Pancreas (tissue), 10 donors: ENCODE data around the gene FUT2. TPM values are rescaled to one million over a fixed set of nuclear protein-coding genes. Genes with fewer than 3 reads are reported as not detected.

Source experiments
- ATAC-seq, 4 donors: fragments of 200-7000 bp; cut with Tn5 transposase; one replicate each; pipeline versions ENCODE4 v1.8.0 to v1.9.1; 2020; ENCODE audit warnings: mild to moderate bottlenecking in 4 of 4, moderate library complexity in 4 of 4
- DNase-seq, 6 donors: peaks; one replicate each; pipeline ENCODE4 v3.0.0-alpha.2; 2020
- FAIRE-seq: peaks from 2 replicates; lab custom pipeline; 2012; peaks lifted over from hg19 to GRCh38; lab: Jason Lieb, UNC
- H3K27ac ChIP-seq, 4 donors: fragments of 200-600 bp; sonication (generic); 1 replicate in 3 of 4; 2 replicates in 1 of 4; pipeline versions ENCODE4 v1.5.0 to v1.8.0; 2020
- H3K27me3 ChIP-seq, 4 donors: fragments of 200-600 bp; one replicate each; pipeline ENCODE4 v1.8.0; 2021
- H3K36me3 ChIP-seq, 3 donors: fragments of 200-600 bp; sonication (generic) in 1 of 3; one replicate each; pipeline versions ENCODE4 v1.5.0 to v1.8.0; 2020 to 2021
- H3K4me1 ChIP-seq, 3 donors: fragments of 200-600 bp; one replicate each; pipeline ENCODE4 v1.8.0; 2021
- H3K4me3 ChIP-seq, 4 donors: fragments of 200-600 bp; sonication (generic) in 2 of 4; one replicate each; pipeline versions ENCODE4 v1.5.0 to v1.8.0; 2020 to 2021
- H3K9me3 ChIP-seq, 4 donors: fragments of 200-600 bp; one replicate each; pipeline ENCODE4 v1.8.0; 2021
- WGBS, 2 donors: extraction: QIAGEN DNeasy Blood & Tissue Kit; methylation state at CpG; one replicate each; pipeline ENCODE4 v1.1.7; 2013; 5-methylcytosine and 5-hydroxymethylcytosine counted together
- intact Hi-C, 3 donors: fragments of 100-400 bp; cut with DNase I; formaldehyde crosslinking; loops; one replicate each; pipeline versions ENCODE4 v1.11.1 to v1.14.2; 2022
- polyA plus RNA-seq, 2 donors: library from polyadenylated mRNA; stranded (reverse); fragments of 200-250 nt; gene quantifications; one replicate each; pipeline ENCODE4 v1.2.3, GENCODE V29; 2013
- total RNA-seq, 6 donors: library from RNA; stranded (reverse); fragmentation: NEBNext Ultra II Directional in 4 of 6; extraction: Animal tissue kit (Norgen Biotek cat#: 25700) in 4 of 6; gene quantifications; one replicate each; pipeline versions ENCODE4 v1.2.1 to v1.2.4, GENCODE V29; 2021 to 2023
- TF ChIP-seq, protein P1 (sequence below), 4 donors: fragments of 200-600 bp; sonication (generic) in 3 of 4; IDR thresholded peaks; one replicate each; pipeline versions ENCODE4 v1.5.0 to v1.8.0; 2021; ENCODE audit warnings: antibody characterized with exemption in 4 of 4
- donor health status: healthy with polysubstance abuse.
- donor health status: DM: no; HTN: no; CAD: no; lungs with moderate emphysema.
- donor health status: DM: no; HTN: no; CAD: no.
- donor health status: control.
- donor health status: control.
- donor health status: Bipolar disorder and iron deficiency.
- donor health status: DM: yes; HTN: yes; CAD: no.
- donor health status: DM: no; HTN: no; CAD: no.
- donor health status: DM: no; HTN: no; CAD: no.
- donor health status: DM: yes; HTN: yes; CAD: no.

FUT2 gene
- total and polyA plus RNA-seq, 8 donors = 3.7 to 14.5 (median 6.6) TPM

DNA sequence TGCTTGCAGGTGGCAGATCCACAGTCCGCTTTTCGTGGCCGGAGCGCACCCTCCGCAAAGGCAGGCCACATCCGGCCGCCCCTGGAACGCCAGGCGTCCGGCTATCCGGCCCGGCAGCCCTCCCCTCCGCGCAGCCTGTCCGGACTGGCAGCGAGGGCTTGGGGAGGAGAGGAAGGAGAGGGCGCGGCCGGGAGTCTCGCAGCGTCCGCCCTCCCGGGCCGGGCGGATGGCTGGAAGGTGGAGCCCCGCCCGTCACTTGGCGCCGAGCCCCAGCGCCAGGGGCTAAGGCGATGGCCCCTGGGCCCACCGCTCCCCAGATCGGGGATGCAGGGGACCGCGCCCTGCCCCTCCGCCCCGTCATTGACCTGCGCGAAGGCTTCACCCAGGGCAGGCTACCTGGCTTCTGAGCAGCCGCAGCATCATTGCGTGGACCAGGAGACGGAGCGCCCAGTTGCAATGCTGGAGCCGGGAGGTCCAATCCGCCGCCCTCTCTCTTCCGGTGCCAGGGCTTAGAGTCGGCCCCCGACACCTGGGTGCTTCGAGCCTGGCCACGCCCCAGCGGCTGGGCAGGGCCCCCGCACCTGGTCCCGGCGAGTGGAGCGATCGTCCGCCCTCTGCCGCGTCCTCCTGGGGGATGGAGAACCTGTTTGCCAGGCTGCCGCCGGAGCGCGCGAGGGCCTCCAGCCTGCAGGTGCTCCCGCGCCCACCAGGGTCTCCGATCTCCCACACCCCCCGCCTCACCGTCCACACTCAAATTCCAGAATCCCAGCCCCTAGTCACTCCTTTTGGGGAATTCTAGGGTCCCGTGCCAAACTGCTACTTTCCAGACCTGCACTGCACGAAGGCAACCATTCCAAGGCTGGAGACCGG lies 57.0 kb downstream of the FUT2 start, which contains the start of gene FUT1:
TSS of gene FUT1 (minus strand) at position 146 of the 870 bp plus-strand sequence. CDS start 1,360 bp downstream, outside the sequence.
- 1% methylated on average over 65 to 73 of the region's 73 CpGs for WGBS, 2 donors
- TF ChIP-seq, protein P1, sequence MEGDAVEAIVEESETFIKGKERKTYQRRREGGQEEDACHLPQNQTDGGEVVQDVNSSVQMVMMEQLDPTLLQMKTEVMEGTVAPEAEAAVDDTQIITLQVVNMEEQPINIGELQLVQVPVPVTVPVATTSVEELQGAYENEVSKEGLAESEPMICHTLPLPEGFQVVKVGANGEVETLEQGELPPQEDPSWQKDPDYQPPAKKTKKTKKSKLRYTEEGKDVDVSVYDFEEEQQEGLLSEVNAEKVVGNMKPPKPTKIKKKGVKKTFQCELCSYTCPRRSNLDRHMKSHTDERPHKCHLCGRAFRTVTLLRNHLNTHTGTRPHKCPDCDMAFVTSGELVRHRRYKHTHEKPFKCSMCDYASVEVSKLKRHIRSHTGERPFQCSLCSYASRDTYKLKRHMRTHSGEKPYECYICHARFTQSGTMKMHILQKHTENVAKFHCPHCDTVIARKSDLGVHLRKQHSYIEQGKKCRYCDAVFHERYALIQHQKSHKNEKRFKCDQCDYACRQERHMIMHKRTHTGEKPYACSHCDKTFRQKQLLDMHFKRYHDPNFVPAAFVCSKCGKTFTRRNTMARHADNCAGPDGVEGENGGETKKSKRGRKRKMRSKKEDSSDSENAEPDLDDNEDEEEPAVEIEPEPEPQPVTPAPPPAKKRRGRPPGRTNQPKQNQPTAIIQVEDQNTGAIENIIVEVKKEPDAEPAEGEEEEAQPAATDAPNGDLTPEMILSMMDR (IDR thresholded peaks at IDR 0.05) = peak; percentile 11 to 15 (median 14)
- peak; percentile 92 to 98 (median 96) for DNase-seq
- no peaks in the 10 kb centered on the region for H3K9me3 ChIP-seq
- ATAC-seq = peak; percentile 84 to 89 (median 86)
- intact Hi-C loops = no loop called here
- peak within 1 kb of the TSS; percentile 44 to 67 (median 63) for H3K4me3 ChIP-seq
- FAIRE-seq = no peak
- H3K4me1 ChIP-seq = peaks cover 0 to 4% (median 0%) of the 10 kb centered on the region in 3 donors
- H3K36me3 ChIP-seq = peaks cover 0 to 5% (median 0%) of the 10 kb centered on the region in 3 donors
- peak within 1 kb of the TSS; percentile 55 to 88 (median 78) for H3K27ac ChIP-seq
- H3K27me3 ChIP-seq = no peaks in the 10 kb centered on the region

DNA sequence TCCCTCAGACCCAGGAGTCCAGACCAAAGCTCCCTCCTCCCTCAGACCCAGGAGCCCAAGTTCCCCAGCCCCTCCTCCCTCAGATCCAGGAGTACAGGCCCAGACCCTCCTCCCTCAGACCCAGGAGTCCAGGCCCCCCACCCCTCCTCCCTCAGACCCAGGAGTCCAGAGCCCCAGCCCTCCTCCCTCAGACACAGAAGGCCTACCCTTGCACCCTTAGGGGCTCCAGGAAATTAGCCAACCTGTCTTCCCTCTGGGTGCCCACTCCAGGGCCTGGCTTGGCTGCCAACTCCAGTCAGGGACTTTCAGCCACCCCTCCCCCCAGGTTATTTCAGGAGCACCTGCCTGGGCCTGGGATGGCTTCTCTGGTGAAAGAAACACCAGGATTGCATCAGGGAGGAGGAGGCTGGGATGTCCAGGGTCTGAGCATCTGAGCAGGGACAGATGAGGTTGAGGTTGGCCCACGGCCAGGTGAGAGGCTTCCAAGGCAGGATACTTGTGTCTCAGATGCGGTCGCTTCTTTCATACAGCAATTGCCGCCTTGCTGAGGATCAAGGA lies 59.4 kb downstream of the FUT2 start, which contains the start of gene FGF21:
TSS of gene FGF21 (plus strand) at position 441 of the 558 bp plus-strand sequence. CDS start 713 bp downstream, outside the sequence.
- H3K27me3 ChIP-seq = no peaks in the 10 kb centered on the region
- peaks cover 0 to 4% (median 0%) of the 10 kb centered on the region in 3 donors for H3K4me1 ChIP-seq
- no peak for ATAC-seq
- no peaks in the 10 kb centered on the region for H3K9me3 ChIP-seq
- FAIRE-seq = no peak
- H3K36me3 ChIP-seq = no peaks in the 10 kb centered on the region
- H3K27ac ChIP-seq = no peak within 1 kb of the TSS
- DNase-seq = peak in 1 of 6 donors; percentile 57
- no peak within 1 kb of the TSS for H3K4me3 ChIP-seq
- TF ChIP-seq, protein P1 (IDR thresholded peaks at IDR 0.05) = no peak
- intact Hi-C loops = no loop called here
- WGBS, 2 donors = 79 to 84% methylated on average over 4 of the region's 4 CpGs

Other genes starting within 250 kb of the FUT2 start
- gene GRWD1, start 250.0 kb upstream of the FUT2 start, total RNA-seq = 10 to 100 TPM; 13.0 to 23.1 (median 18.2) TPM
- gene GRWD1, start 250.0 kb upstream of the FUT2 start, polyA plus RNA-seq = 10 to 100 TPM in 1 of 2 donors, 1 to 10 TPM in 1; 8.6 to 10.2 TPM
- under 1 TPM; 0.20 to 0.56 (median 0.37) TPM for gene KCNJ14, start 240.4 kb upstream of the FUT2 start, total RNA-seq
- gene KCNJ14, start 240.4 kb upstream of the FUT2 start, polyA plus RNA-seq = under 1 TPM; 0.49 to 0.59 TPM
- gene CYTH2, start 226.6 kb upstream of the FUT2 start, total RNA-seq = 10 to 100 TPM; 25.4 to 39.2 (median 29.1) TPM
- gene CYTH2, start 226.6 kb upstream of the FUT2 start, polyA plus RNA-seq = 10 to 100 TPM; 51.7 to 54.2 TPM
- gene LMTK3, start 184.1 kb upstream of the FUT2 start, total RNA-seq = 1 to 10 TPM; 2.3 to 4.1 (median 2.8) TPM
- gene LMTK3, start 184.1 kb upstream of the FUT2 start, polyA plus RNA-seq = 1 to 10 TPM; 4.1 to 7.7 TPM
- gene SULT2B1, start 143.8 kb upstream of the FUT2 start, total RNA-seq = under 1 TPM in 5 of 6 donors, not detected in 1; 0.32 to 0.64 (median 0.60) TPM
- 1 to 10 TPM; 1.3 to 1.7 TPM for gene SULT2B1, start 143.8 kb upstream of the FUT2 start, polyA plus RNA-seq
- not detected for gene SPACA4, start 89.2 kb upstream of the FUT2 start, total RNA-seq
- gene SPACA4, start 89.2 kb upstream of the FUT2 start, polyA plus RNA-seq = under 1 TPM in 1 of 2 donors, not detected in 1; 0.12 TPM
- gene FAM83E, start 80.9 kb upstream of the FUT2 start, total RNA-seq = 1 to 10 TPM; 1.2 to 2.9 (median 2.6) TPM
- gene FAM83E, start 80.9 kb upstream of the FUT2 start, polyA plus RNA-seq = 1 to 10 TPM; 1.8 to 3.4 TPM
- 1,000 to 10,000 TPM in 4 of 6 donors, 100 to 1,000 TPM in 2; 881 to 1,605 (median 1,071) TPM for gene RPL18, start 76.8 kb upstream of the FUT2 start, total RNA-seq
- gene RPL18, start 76.8 kb upstream of the FUT2 start, polyA plus RNA-seq = 1,000 to 10,000 TPM; 1,358 to 2,344 TPM
- gene SPHK2, start 76.5 kb upstream of the FUT2 start, total RNA-seq = 10 to 100 TPM in 1 of 6 donors, 1 to 10 TPM in 5; 4.3 to 11.0 (median 6.6) TPM
- 10 to 100 TPM; 15.9 to 24.0 TPM for gene SPHK2, start 76.5 kb upstream of the FUT2 start, polyA plus RNA-seq
- gene DBP, start 58.6 kb upstream of the FUT2 start, total RNA-seq = 1 to 10 TPM; 3.3 to 8.3 (median 6.5) TPM
- 10 to 100 TPM in 1 of 2 donors, 1 to 10 TPM in 1; 4.7 to 11.4 TPM for gene DBP, start 58.6 kb upstream of the FUT2 start, polyA plus RNA-seq
- gene CA11, start 49.8 kb upstream of the FUT2 start, total RNA-seq = 1 to 10 TPM; 2.6 to 6.2 (median 4.5) TPM
- 10 to 100 TPM; 10.2 to 15.2 TPM for gene CA11, start 49.8 kb upstream of the FUT2 start, polyA plus RNA-seq
- gene NTN5, start 23.0 kb upstream of the FUT2 start, total RNA-seq = under 1 TPM in 5 of 6 donors, not detected in 1; 0.12 to 0.37 (median 0.20) TPM
- 1 to 10 TPM in 1 of 2 donors, under 1 TPM in 1; 0.38 to 1.8 TPM for gene NTN5, start 23.0 kb upstream of the FUT2 start, polyA plus RNA-seq
- 1 to 10 TPM in 2 of 6 donors, under 1 TPM in 4; 0.51 to 2.6 (median 0.84) TPM for gene MAMSTR, start 23.8 kb downstream of the FUT2 start, total RNA-seq
- gene MAMSTR, start 23.8 kb downstream of the FUT2 start, polyA plus RNA-seq = 1 to 10 TPM; 1.5 to 2.3 TPM
- 1 to 10 TPM; 5.3 to 9.6 (median 6.5) TPM for gene RASIP1, start 44.6 kb downstream of the FUT2 start, total RNA-seq
- 10 to 100 TPM; 16.2 to 40.9 TPM for gene RASIP1, start 44.6 kb downstream of the FUT2 start, polyA plus RNA-seq
- gene IZUMO1, start 50.9 kb downstream of the FUT2 start, total RNA-seq = 1 to 10 TPM in 4 of 6 donors, under 1 TPM in 2; 0.73 to 4.6 (median 1.9) TPM
- 1 to 10 TPM; 1.9 to 3.8 TPM for gene IZUMO1, start 50.9 kb downstream of the FUT2 start, polyA plus RNA-seq
- 10 to 100 TPM in 4 of 6 donors, 1 to 10 TPM in 2; 6.5 to 29.7 (median 12.6) TPM for gene FUT1, start 56.7 kb downstream of the FUT2 start, total RNA-seq
- gene FUT1, start 56.7 kb downstream of the FUT2 start, polyA plus RNA-seq = 10 to 100 TPM in 1 of 2 donors, 1 to 10 TPM in 1; 7.7 to 12.7 TPM
- under 1 TPM in 1 of 6 donors, not detected in 5; 0.51 TPM for gene FGF21, start 59.6 kb downstream of the FUT2 start, total RNA-seq
- gene FGF21, start 59.6 kb downstream of the FUT2 start, polyA plus RNA-seq = not detected
- 10 to 100 TPM; 26.6 to 53.8 (median 36.3) TPM for gene BCAT2, start 115.1 kb downstream of the FUT2 start, total RNA-seq
- gene BCAT2, start 115.1 kb downstream of the FUT2 start, polyA plus RNA-seq = 10 to 100 TPM; 59.7 to 91.8 TPM
- gene HSD17B14, start 140.5 kb downstream of the FUT2 start, total RNA-seq = 1 to 10 TPM in 4 of 6 donors, under 1 TPM in 2; 0.69 to 4.0 (median 1.7) TPM
- 10 to 100 TPM in 1 of 2 donors, 1 to 10 TPM in 1; 8.5 to 25.4 TPM for gene HSD17B14, start 140.5 kb downstream of the FUT2 start, polyA plus RNA-seq
- gene PLEKHA4, start 172.6 kb downstream of the FUT2 start, total RNA-seq = 10 to 100 TPM in 2 of 6 donors, 1 to 10 TPM in 4; 5.9 to 19.7 (median 8.7) TPM
- gene PLEKHA4, start 172.6 kb downstream of the FUT2 start, polyA plus RNA-seq = 10 to 100 TPM; 18.2 to 28.3 TPM
- 10 to 100 TPM in 5 of 6 donors, 1 to 10 TPM in 1; 8.1 to 20.6 (median 12.4) TPM for gene PPP1R15A, start 176.4 kb downstream of the FUT2 start, total RNA-seq
- gene PPP1R15A, start 176.4 kb downstream of the FUT2 start, polyA plus RNA-seq = 10 to 100 TPM; 28.2 to 53.2 TPM
- under 1 TPM in 1 of 6 donors, not detected in 5; 0.35 TPM for gene TULP2, start 202.8 kb downstream of the FUT2 start, total RNA-seq
- gene TULP2, start 202.8 kb downstream of the FUT2 start, polyA plus RNA-seq = not detected
- 100 to 1,000 TPM in 2 of 6 donors, 10 to 100 TPM in 4; 60.9 to 136 (median 79.8) TPM for gene NUCB1, start 204.3 kb downstream of the FUT2 start, total RNA-seq
- 100 to 1,000 TPM; 103 to 118 TPM for gene NUCB1, start 204.3 kb downstream of the FUT2 start, polyA plus RNA-seq
- gene DHDH, start 237.7 kb downstream of the FUT2 start, total RNA-seq = under 1 TPM in 1 of 6 donors, not detected in 5; 0.28 TPM
- gene DHDH, start 237.7 kb downstream of the FUT2 start, polyA plus RNA-seq = 1 to 10 TPM in 1 of 2 donors, under 1 TPM in 1; 0.30 to 1.0 TPM